Measurements from ENCODE around the gene DLG3.

DNA sequence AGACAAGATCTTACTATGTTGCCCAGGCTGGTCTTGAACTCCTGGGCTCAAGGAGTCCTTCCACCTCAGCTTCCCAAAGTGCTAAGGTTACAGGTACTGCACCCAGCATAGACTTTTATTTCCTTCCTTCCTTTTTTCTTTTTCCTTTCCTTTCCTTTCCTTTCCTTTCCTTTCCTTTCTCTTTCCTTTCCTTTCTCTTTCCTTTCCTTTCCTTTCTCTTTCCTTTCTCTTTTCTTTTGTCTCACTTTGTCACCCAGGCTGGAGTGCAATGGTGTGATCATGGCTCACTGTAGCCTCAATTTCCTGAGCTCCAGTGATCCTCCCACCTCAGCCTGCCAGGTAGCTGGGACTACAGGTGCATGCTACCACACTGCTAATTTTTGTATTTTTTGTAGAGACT lies 19.4 kb downstream of the DLG3 start:
- TF ChIP-seq, protein P1, sequence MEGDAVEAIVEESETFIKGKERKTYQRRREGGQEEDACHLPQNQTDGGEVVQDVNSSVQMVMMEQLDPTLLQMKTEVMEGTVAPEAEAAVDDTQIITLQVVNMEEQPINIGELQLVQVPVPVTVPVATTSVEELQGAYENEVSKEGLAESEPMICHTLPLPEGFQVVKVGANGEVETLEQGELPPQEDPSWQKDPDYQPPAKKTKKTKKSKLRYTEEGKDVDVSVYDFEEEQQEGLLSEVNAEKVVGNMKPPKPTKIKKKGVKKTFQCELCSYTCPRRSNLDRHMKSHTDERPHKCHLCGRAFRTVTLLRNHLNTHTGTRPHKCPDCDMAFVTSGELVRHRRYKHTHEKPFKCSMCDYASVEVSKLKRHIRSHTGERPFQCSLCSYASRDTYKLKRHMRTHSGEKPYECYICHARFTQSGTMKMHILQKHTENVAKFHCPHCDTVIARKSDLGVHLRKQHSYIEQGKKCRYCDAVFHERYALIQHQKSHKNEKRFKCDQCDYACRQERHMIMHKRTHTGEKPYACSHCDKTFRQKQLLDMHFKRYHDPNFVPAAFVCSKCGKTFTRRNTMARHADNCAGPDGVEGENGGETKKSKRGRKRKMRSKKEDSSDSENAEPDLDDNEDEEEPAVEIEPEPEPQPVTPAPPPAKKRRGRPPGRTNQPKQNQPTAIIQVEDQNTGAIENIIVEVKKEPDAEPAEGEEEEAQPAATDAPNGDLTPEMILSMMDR (conservative IDR thresholded peaks at IDR 0.05): no peak
- TF ChIP-seq ZFX (IDR thresholded peaks at IDR 0.05): no peak
